Trophoblast cell (in vitro differentiated cells and primary cell): Measurements from ENCODE around the gene KCTD21.
A peak's percentile ranks its signal among the peaks of the same experiment; 100 is the strongest.

ENCODE experiments used
- DNase-seq, 2 donors: peaks; one replicate each; pipeline ENCODE4 v3.0.0-alpha.2; 2016
- H2AFZ ChIP-seq: 2 replicates; pipeline ENCODE4 v1.6.1; 2013; ENCODE audit warnings: low read length, moderate library complexity, mild to moderate bottlenecking; ENCODE audit not compliant: insufficient read depth, poor library complexity
- H2AK5ac ChIP-seq: 2 replicates; pipeline ENCODE4 v1.6.1; 2013; ENCODE audit warnings: mild to moderate bottlenecking, low read length
- H2BK120ac ChIP-seq: 2 replicates; pipeline ENCODE4 v1.6.1; 2013; ENCODE audit warnings: low read length, mild to moderate bottlenecking, moderate library complexity; ENCODE audit not compliant: insufficient read depth, poor library complexity
- H2BK12ac ChIP-seq: 2 replicates; pipeline ENCODE4 v1.6.1; 2013; ENCODE audit warnings: mild to moderate bottlenecking, low read length, moderate library complexity
- H2BK5ac ChIP-seq: 2 replicates; pipeline ENCODE4 v1.6.1; 2013; ENCODE audit warnings: low read length, low read depth, moderate library complexity, mild to moderate bottlenecking; ENCODE audit not compliant: poor library complexity
- H3K14ac ChIP-seq: 2 replicates; pipeline ENCODE4 v1.6.1; 2013; ENCODE audit warnings: mild to moderate bottlenecking, low read length
- H3K18ac ChIP-seq: 2 replicates; pipeline ENCODE4 v1.6.1; 2013; ENCODE audit warnings: mild to moderate bottlenecking, low read length
- H3K23ac ChIP-seq: 2 replicates; pipeline ENCODE4 v1.6.1; 2013; ENCODE audit warnings: low read length
- H3K27ac ChIP-seq: 2 replicates; pipeline ENCODE4 v1.5.1; 2013; ENCODE audit warnings: low read depth, mild to moderate bottlenecking, inconsistent platforms, low read length, moderate library complexity
- H3K27me3 ChIP-seq: 2 replicates; pipeline ENCODE4 v1.6.1; 2013; ENCODE audit warnings: inconsistent platforms, mild to moderate bottlenecking, low read length, moderate library complexity; ENCODE audit not compliant: insufficient read depth
- H3K36me3 ChIP-seq, 2 experiments: 1 replicate in 1 of 2; 2 replicates in 1 of 2; pipeline ENCODE4 v1.6.1; 2013; ENCODE audit warnings: low read length in 2 of 2, mild to moderate bottlenecking in 2 of 2, moderate library complexity in 1 of 2; ENCODE audit not compliant: insufficient read depth in 2 of 2, control insufficient read depth in 1 of 2
- H3K4ac ChIP-seq: 2 replicates; pipeline ENCODE4 v1.6.1; 2013; ENCODE audit warnings: low read depth, mild to moderate bottlenecking, low read length, moderate library complexity
- H3K4me1 ChIP-seq, 2 experiments: 1 replicate in 1 of 2; 2 replicates in 1 of 2; pipeline ENCODE4 v1.6.1; 2013; ENCODE audit warnings: low read length in 2 of 2, mild to moderate bottlenecking in 2 of 2, moderate library complexity in 1 of 2; ENCODE audit not compliant: insufficient read depth in 2 of 2, control insufficient read depth in 1 of 2
- H3K4me2 ChIP-seq: 2 replicates; pipeline ENCODE4 v1.6.1; 2013; ENCODE audit warnings: inconsistent platforms, mild to moderate bottlenecking, low read length, moderate library complexity
- H3K4me3 ChIP-seq: 2 replicates; pipeline ENCODE4 v1.5.1; 2013; ENCODE audit warnings: mild to moderate bottlenecking, low read depth, low read length, inconsistent platforms
- H3K79me1 ChIP-seq: one replicate; pipeline ENCODE4 v1.6.1; 2013; ENCODE audit warnings: low read length
- H3K79me2 ChIP-seq: 2 replicates; pipeline ENCODE4 v1.6.1; 2013; ENCODE audit warnings: low read length, mild to moderate bottlenecking; ENCODE audit not compliant: control insufficient read depth, insufficient read depth, poor library complexity
- H3K9ac ChIP-seq: 2 replicates; pipeline ENCODE4 v1.6.1; 2013; ENCODE audit warnings: mild to moderate bottlenecking, low read length
- H3K9me3 ChIP-seq: 2 replicates; pipeline ENCODE4 v1.6.1; 2013; ENCODE audit warnings: low read depth, mild to moderate bottlenecking, control low read depth, inconsistent platforms, low read length; ENCODE audit not compliant: insufficient read depth
- H4K12ac ChIP-seq: 2 replicates; pipeline ENCODE4 v1.6.1; 2013; ENCODE audit warnings: low read depth, mild to moderate bottlenecking, low read length, moderate library complexity
- H4K8ac ChIP-seq: 2 replicates; pipeline ENCODE4 v1.6.1; 2013; ENCODE audit warnings: low read depth, mild to moderate bottlenecking, low read length, moderate library complexity
- H4K91ac ChIP-seq: one replicate; pipeline ENCODE4 v1.6.1; 2013; ENCODE audit warnings: low read depth, mild to moderate bottlenecking, low read length, moderate library complexity
- WGBS: extraction: QIAGEN DNeasy Blood & Tissue Kit; methylation state at CpG from one replicate; pipeline ENCODE4 v1.1.7; 2013; ENCODE audit warnings: missing lambda C conversion rate; ENCODE audit not compliant: insufficient read length, insufficient coverage; ENCODE audit errors: extremely low coverage; 5-methylcytosine and 5-hydroxymethylcytosine counted together

Gene KCTD21

DNA sequence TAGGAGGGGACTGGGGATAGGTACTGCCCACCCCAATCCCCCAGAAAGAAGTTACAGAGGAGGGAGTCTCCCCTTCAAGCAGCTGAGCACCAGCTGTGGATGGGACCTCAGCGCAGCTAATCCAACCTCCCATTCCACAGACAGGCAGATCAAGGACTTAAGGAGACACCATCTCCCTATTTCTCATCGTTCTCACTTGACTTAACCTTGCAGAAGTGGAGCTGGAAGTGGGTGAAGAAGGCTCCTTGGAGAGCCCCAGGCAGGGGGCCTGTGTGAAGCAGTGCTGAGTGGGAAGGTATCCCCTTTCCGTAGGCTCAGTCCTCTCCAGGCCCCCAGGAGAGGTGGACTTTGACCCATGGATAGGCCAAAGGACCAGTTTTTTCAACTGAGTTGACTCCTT is 27.6 kb upstream of the KCTD21 start:
- no peak overlapping the region for H3K4me2 ChIP-seq
- no peak overlapping the region for H3K9ac ChIP-seq
- peaks cover 5% of the 10 kb centered on the region for H3K9me3 ChIP-seq
- H3K79me2 ChIP-seq: no peaks in the 10 kb centered on the region
- H2BK12ac ChIP-seq: no peak overlapping the region
- no peak overlapping the region for H2AFZ ChIP-seq
- H2AK5ac ChIP-seq: no peak overlapping the region
- no peak overlapping the region for H3K23ac ChIP-seq
- H4K8ac ChIP-seq: peak overlapping the region; percentile 9
- H3K4me3 ChIP-seq: no peak overlapping the region
- no peak overlapping the region for H3K18ac ChIP-seq
- H2BK120ac ChIP-seq: no peak overlapping the region
- no peak overlapping the region for H3K14ac ChIP-seq
- no CpG with 5 or more reads among the region's 3 CpGs for WGBS
- H3K4ac ChIP-seq: no peak overlapping the region
- H3K36me3 ChIP-seq: peaks cover 71 to 81% of the 10 kb centered on the region in 2 experiments
- no peaks in the 10 kb centered on the region for H3K27me3 ChIP-seq
- H3K4me1 ChIP-seq: no peaks in the 10 kb centered on the region
- no peak overlapping the region for H4K91ac ChIP-seq
- no peaks in the 10 kb centered on the region for H3K79me1 ChIP-seq
- no peak overlapping the region for H3K27ac ChIP-seq
- no peak for DNase-seq
- H2BK5ac ChIP-seq: no peak overlapping the region
- no peak overlapping the region for H4K12ac ChIP-seq

DNA sequence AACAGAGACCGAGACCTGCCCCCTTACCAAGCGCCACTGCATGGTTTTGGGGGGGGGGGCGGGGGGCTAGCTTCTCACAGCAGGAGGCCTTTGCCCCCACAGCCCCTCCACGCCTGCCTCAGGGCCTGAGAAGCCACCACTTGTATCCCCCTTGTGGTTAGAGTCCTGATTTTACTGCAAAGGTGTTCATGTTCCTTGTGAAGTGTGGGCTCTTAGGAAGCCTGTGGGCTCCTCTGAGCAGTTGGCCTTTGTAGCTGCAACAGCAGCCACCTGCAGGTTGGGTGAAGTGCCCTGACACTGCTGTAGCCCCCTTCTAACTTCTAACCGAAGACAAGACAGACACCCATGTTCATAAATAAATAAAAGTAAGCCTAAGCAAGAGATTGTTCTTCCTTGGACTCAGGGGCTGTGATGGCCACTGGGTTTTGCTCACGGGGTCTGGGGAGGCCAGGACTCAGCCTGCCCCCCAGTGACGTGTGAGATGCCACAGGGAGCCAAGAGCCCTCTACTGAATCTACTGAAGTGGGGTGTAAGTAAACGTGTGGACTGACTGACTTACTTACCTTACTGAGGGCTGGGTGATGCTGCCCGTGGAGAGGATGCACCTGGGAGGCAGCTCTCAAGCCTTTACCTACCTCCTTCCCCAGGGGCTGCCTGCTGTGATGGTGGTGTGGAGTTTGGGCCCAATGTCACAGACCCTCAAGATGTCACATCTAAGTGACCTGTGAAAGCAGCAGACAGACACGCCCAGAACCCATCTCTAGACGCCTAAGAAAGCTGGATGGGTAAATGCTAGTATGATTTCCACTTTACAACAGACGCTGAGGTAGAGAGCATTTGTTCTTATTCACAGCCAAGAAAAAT is 26.1 kb upstream of the KCTD21 start:
- Histone ChIP-seq H3K4ac (no peak overlapping the region), H3K79me2 (no peaks in the 10 kb centered on the region), H2AFZ (no peak overlapping the region), H3K79me1 (no peaks in the 10 kb centered on the region), H3K27me3 (no peaks in the 10 kb centered on the region), H2AK5ac (no peak overlapping the region), H3K9me3 (peaks cover 5% of the 10 kb centered on the region), H2BK120ac (no peak overlapping the region), H3K4me2 (no peak overlapping the region), H4K12ac (no peak overlapping the region), H4K91ac (no peak overlapping the region), H3K9ac (no peak overlapping the region), H3K4me3 (no peak overlapping the region), H2BK12ac (no peak overlapping the region), H3K4me1 (no peaks in the 10 kb centered on the region), H3K36me3 (peaks cover 69 to 77% of the 10 kb centered on the region in 2 experiments), H2BK5ac (no peak overlapping the region), H4K8ac (no peak overlapping the region), H3K27ac (no peak overlapping the region), H3K18ac (no peak overlapping the region), H3K23ac (no peak overlapping the region), H3K14ac (no peak overlapping the region)
- no peak for DNase-seq
- no CpG with 5 or more reads among the region's 12 CpGs for WGBS

- no CpG with 5 or more reads among the region's 8 CpGs for WGBS
Observed at GRCh38 chr11:78213526-78214330, 25.3 kb upstream of the KCTD21 start.

DNA sequence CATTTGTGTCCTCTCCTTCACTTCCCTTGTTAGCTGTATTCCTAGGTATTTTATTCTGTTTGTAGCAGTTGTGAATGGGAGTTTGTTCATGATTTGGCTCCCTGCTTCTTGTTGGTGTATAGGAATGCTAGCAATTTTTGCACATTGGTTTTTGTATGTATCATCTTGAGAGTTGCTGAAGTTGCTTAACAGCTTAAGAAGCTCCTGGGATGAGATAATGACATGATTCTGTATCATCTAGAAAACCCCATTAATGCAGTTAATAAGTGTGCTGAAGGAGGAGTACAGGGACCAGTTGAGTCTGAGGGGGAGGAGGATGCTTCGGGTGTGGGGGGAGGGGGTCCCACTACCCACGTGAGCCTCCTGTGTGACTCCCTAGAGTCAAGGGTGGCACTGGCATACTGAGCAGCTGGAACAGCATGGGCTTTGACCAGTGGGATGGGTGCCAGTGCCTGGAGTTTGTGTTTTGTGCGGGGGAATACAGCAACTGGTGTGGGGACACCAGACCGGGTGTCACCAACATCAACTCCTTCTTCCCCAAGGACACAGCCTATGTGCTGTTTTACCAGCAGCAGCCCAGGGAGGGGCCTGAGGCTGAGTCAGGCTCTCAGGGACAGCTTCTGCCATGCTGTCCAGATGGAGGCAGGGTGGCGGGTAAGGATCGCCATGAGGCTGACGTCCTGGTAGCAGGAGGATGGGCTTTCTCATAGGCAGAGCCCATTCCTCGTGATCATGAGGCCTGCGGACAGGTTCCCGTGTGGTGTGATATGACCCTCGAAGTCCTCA is 24.4 kb upstream of the KCTD21 start:
- H2BK5ac ChIP-seq: no peak overlapping the region
- H3K4ac ChIP-seq: no peak overlapping the region
- peaks cover 3% of the 10 kb centered on the region for H3K9me3 ChIP-seq
- no peak overlapping the region for H3K9ac ChIP-seq
- no peak overlapping the region for H4K91ac ChIP-seq
- no peak overlapping the region for H4K8ac ChIP-seq
- DNase-seq: no peak
- H3K23ac ChIP-seq: no peak overlapping the region
- H2BK120ac ChIP-seq: no peak overlapping the region
- H3K18ac ChIP-seq: no peak overlapping the region
- H2AFZ ChIP-seq: no peak overlapping the region
- no peaks in the 10 kb centered on the region for H3K79me1 ChIP-seq
- no peak overlapping the region for H2BK12ac ChIP-seq
- no peak overlapping the region for H3K4me3 ChIP-seq
- no peak overlapping the region for H3K4me2 ChIP-seq
- no peak overlapping the region for H3K14ac ChIP-seq
- no peak overlapping the region for H4K12ac ChIP-seq
- peaks cover 0 to 7% of the 10 kb centered on the region in 2 experiments for H3K4me1 ChIP-seq
- WGBS: no CpG with 5 or more reads among the region's 11 CpGs
- no peaks in the 10 kb centered on the region for H3K79me2 ChIP-seq
- no peaks in the 10 kb centered on the region for H3K27me3 ChIP-seq
- peaks cover 69 to 77% of the 10 kb centered on the region in 2 experiments for H3K36me3 ChIP-seq
- no peak overlapping the region for H3K27ac ChIP-seq
- H2AK5ac ChIP-seq: no peak overlapping the region

More at GRCh38 chr11:78213526-78214330, 25.3 kb upstream of the KCTD21 start:
- Histone ChIP-seq H4K8ac (no peak overlapping the region), H3K36me3 (peaks cover 69 to 77% of the 10 kb centered on the region in 2 experiments), H3K79me1 (no peaks in the 10 kb centered on the region), H2BK12ac (no peak overlapping the region), H3K79me2 (no peaks in the 10 kb centered on the region), H2AFZ (no peak overlapping the region), H3K9me3 (peaks cover 5% of the 10 kb centered on the region), H2BK5ac (no peak overlapping the region), H3K27ac (no peak overlapping the region), H4K91ac (no peak overlapping the region), H3K9ac (no peak overlapping the region), H3K4me1 (peaks cover 0 to under 1% of the 10 kb centered on the region in 2 experiments), H3K18ac (no peak overlapping the region), H3K4ac (no peak overlapping the region), H2BK120ac (no peak overlapping the region), H3K4me3 (no peak overlapping the region), H3K4me2 (no peak overlapping the region), H4K12ac (no peak overlapping the region), H3K27me3 (no peaks in the 10 kb centered on the region), H3K23ac (no peak overlapping the region), H3K14ac (no peak overlapping the region), H2AK5ac (no peak overlapping the region)
- DNase-seq: no peak
